Smooth muscle cell (in vitro differentiated cells): ENCODE data around the gene ZNRF1. TPM values are rescaled to one million over a fixed set of nuclear protein-coding genes. Genes with fewer than 3 reads are reported as not detected.

Source experiments
- DNase-seq: peaks from one replicate; lab custom pipeline; 2025; ENCODE audit not compliant: unreplicated experiment; lab: John Stamatoyannopoulos, UW
- H2AFZ ChIP-seq: fragments of 200-600 bp; sonication (generic); 2 replicates; pipeline ENCODE4 v1.6.0; 2016; ENCODE audit warnings: antibody characterized with exemption, low read depth, mild to moderate bottlenecking
- H3F3A ChIP-seq: fragments of 200-600 bp; sonication (generic); 2 replicates; pipeline ENCODE4 v1.6.0; 2017; ENCODE audit warnings: antibody characterized with exemption, low read depth
- H3K27ac ChIP-seq: fragments of 200-600 bp; sonication (generic); 2 replicates; pipeline ENCODE4 v1.5.1; 2016; ENCODE audit warnings: low read depth, mild to moderate bottlenecking
- H3K27me3 ChIP-seq: fragments of 200-600 bp; sonication (generic); 2 replicates; pipeline ENCODE4 v1.6.1; 2016; ENCODE audit warnings: low read depth, mild to moderate bottlenecking
- H3K36me3 ChIP-seq: fragments of 200-600 bp; sonication (generic); 2 replicates; pipeline ENCODE4 v1.5.1; 2016; ENCODE audit warnings: low read depth
- H3K4me1 ChIP-seq: fragments of 200-600 bp; sonication (generic); 2 replicates; pipeline ENCODE4 v1.5.1; 2016; ENCODE audit warnings: low read depth
- H3K4me2 ChIP-seq: fragments of 200-600 bp; sonication (generic); 2 replicates; pipeline ENCODE4 v1.6.0; 2016; ENCODE audit warnings: mild to moderate bottlenecking
- H3K4me3 ChIP-seq: fragments of 200-600 bp; sonication (generic); 2 replicates; pipeline ENCODE4 v1.5.1; 2016; ENCODE audit warnings: mild to moderate bottlenecking
- H3K79me2 ChIP-seq: fragments of 200-600 bp; sonication (generic); 2 replicates; pipeline ENCODE4 v1.6.0; 2016; ENCODE audit warnings: low read depth, mild to moderate bottlenecking
- H3K9ac ChIP-seq: fragments of 200-600 bp; sonication (generic); 2 replicates; pipeline ENCODE4 v1.6.0; 2016; ENCODE audit warnings: low read depth
- H3K9me3 ChIP-seq: fragments of 200-600 bp; sonication (generic); replicated peaks from 2 replicates; pipeline ENCODE4 v1.5.1; 2016; ENCODE audit warnings: low read depth
- H4K20me1 ChIP-seq: fragments of 200-600 bp; sonication (generic); 2 replicates; pipeline ENCODE4 v1.6.0; 2016; ENCODE audit warnings: low read depth
- WGBS: methylation state at CpG from one replicate; pipeline ENCODE4 v1.1.7; 2016; ENCODE audit warnings: low lambda C conversion rate; 5-methylcytosine and 5-hydroxymethylcytosine counted together
- polyA plus RNA-seq: library from polyadenylated mRNA; unstranded; fragments of >200 nt; fragmentation: Nextera tagmentation; extraction: Ambion mirVana; gene quantifications from 2 replicates; pipeline ENCODE4 v1.2.1, GENCODE V29; 2016
- total RNA-seq: library from RNA; depleted of rRNA; stranded (reverse); fragments of >200 nt; gene quantifications from 2 replicates; pipeline ENCODE4 v1.2.3, GENCODE V29; 2014
- TF ChIP-seq, protein P1 (sequence below): fragments of 200-600 bp; sonication (generic); IDR thresholded peaks from 2 replicates; pipeline ENCODE4 v1.5.1; 2017; ENCODE audit warnings: borderline replicate concordance, mild to moderate bottlenecking, antibody characterized with exemption; ENCODE audit not compliant: insufficient read depth, poor library complexity, severe bottlenecking

ZNRF1 gene
- total and polyA plus RNA-seq, 2 experiments from 2014 or later, result 18.2 to 45.4 TPM

DNA sequence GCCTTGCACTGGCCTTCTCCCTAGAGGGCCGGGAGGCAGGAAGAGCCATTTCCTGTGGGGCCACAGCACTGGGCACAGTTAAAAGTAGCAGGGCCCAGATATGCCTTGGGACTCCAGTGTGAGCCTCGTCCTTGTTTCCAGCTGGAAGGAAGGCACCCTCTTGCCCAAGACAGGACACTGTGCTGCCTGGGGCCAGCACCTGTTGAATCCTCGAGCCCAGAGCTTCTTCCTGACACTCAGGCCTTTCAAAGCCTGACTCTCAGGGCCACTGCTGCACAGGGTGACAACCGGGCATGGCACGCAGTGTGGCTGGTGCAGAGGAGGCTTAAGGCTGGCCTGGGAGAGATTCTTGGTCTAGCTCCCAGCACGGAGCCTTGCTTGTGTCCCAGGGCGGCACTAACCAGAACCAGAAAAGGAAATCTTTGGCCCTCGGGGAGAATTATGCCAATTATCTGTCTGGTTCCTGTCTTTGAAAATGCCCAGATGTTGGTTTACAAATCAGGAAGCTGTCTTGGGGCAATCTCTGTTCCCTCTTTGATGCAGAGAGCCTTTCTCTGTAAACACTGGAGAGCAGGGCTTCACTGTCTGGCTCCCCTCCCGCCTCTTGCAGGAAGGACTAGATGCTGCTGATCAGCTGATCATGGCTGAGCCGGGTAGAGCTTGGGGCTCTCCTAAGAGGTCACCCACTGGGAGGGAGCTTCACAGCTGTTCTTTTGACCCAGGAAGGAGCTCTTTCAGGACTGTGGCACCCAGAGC, 106.7 kb downstream of the ZNRF1 start:
- Histone ChIP-seq H3K9ac (no peak overlapping the region), H2AFZ (no peak overlapping the region), H3K4me3 (no peak overlapping the region), H3K4me2 (peak overlapping the region; percentile 36), H3F3A (peaks cover 4% of the 10 kb centered on the region), H3K4me1 (peaks cover 38% of the 10 kb centered on the region), H3K79me2 (no peaks in the 10 kb centered on the region), H3K27me3 (no peaks in the 10 kb centered on the region), H3K27ac (no peak overlapping the region), H3K9me3 (no peaks in the 10 kb centered on the region), H3K36me3 (no peaks in the 10 kb centered on the region), H4K20me1 (peaks cover 19% of the 10 kb centered on the region)
- DNase-seq, result no peak
- TF ChIP-seq, protein P1, sequence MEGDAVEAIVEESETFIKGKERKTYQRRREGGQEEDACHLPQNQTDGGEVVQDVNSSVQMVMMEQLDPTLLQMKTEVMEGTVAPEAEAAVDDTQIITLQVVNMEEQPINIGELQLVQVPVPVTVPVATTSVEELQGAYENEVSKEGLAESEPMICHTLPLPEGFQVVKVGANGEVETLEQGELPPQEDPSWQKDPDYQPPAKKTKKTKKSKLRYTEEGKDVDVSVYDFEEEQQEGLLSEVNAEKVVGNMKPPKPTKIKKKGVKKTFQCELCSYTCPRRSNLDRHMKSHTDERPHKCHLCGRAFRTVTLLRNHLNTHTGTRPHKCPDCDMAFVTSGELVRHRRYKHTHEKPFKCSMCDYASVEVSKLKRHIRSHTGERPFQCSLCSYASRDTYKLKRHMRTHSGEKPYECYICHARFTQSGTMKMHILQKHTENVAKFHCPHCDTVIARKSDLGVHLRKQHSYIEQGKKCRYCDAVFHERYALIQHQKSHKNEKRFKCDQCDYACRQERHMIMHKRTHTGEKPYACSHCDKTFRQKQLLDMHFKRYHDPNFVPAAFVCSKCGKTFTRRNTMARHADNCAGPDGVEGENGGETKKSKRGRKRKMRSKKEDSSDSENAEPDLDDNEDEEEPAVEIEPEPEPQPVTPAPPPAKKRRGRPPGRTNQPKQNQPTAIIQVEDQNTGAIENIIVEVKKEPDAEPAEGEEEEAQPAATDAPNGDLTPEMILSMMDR, result no peak
- WGBS, result 34% methylated on average over 10 of the region's 10 CpGs

DNA sequence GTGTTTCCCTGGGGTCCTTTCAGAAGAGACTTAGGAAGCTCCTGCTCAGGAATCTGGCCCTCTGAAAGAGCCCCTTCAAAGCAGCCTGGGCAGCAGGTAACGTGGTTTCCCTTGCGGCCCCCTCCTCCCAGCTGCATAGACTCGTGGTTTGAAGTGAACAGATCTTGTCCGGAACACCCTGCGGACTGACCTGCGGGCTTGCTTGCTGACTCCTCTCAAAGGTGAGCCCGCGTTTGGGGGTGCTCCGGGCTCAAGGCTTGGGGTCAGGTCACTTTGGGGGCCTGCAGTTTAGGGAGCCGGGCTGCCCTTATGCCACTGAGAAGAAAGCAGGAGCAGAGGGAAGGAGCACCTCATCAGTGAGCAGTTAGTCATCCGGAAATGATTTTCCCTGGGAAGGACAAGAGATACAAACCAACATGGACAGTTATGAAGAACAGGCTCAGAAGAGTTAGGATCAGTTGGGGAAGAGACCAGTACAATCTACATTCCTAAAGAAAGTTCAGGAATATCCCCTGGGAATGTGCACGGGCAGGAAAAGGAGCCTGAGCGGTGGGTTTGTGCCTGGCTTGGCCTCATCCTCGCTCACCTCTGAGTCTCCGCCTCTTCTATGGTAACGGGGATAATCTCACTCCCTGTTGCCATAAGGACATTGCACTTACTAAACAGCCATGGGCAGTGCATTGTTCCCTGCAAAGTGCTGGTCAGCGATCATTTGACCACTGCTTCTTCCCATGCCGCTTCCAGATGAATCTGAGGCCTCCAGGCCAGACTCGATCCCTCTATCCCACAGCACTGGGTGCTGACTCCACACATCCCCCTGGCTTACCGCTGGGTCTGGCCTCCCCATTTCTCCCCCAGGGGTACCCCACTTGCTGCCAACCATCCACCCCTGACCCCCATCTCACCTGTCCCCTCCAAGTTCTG, 107.8 kb downstream of the ZNRF1 start:
- DNase-seq, result no peak
- Histone ChIP-seq H3K9me3 (no peaks in the 10 kb centered on the region), H3K4me2 (peak overlapping the region; percentile 36), H2AFZ (no peak overlapping the region), H3K27ac (no peak overlapping the region), H3K36me3 (no peaks in the 10 kb centered on the region), H4K20me1 (peaks cover 14% of the 10 kb centered on the region), H3K79me2 (no peaks in the 10 kb centered on the region), H3K27me3 (no peaks in the 10 kb centered on the region), H3K4me3 (no peak overlapping the region), H3F3A (peaks cover 7% of the 10 kb centered on the region), H3K4me1 (peaks cover 45% of the 10 kb centered on the region), H3K9ac (no peak overlapping the region)
- 89% methylated on average over 20 of the region's 20 CpGs for WGBS
- TF ChIP-seq, protein P1, result no peak

DNA sequence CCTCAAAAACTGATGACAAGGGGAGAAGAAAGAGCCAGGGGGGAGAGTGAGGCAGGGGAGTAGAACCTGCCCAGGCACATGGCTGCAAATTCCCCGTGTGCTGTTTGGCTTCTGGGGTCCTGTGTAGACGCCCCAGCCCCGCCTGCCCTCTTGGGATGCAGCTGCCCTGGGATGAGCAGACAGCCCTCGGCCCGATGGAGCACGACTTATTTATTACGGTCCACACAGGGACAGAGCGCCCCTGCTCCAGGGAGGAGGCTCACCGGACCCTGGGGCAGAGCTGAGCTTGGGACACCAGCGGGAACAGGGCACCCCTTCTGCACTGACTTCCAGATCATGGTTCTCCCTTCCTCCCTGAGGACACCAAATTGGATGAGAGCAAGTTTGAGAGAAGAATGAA, 108.7 kb downstream of the ZNRF1 start:
- Histone ChIP-seq H3K4me2 (no peak overlapping the region), H3K4me3 (no peak overlapping the region), H4K20me1 (peaks cover 11% of the 10 kb centered on the region), H3K79me2 (no peaks in the 10 kb centered on the region), H2AFZ (no peak overlapping the region), H3K27me3 (no peaks in the 10 kb centered on the region), H3F3A (peaks cover 7% of the 10 kb centered on the region), H3K9ac (no peak overlapping the region), H3K27ac (no peak overlapping the region), H3K36me3 (no peaks in the 10 kb centered on the region), H3K9me3 (no peaks in the 10 kb centered on the region), H3K4me1 (peaks cover 45% of the 10 kb centered on the region)
- no peak for DNase-seq
- 92% methylated on average over 10 of the region's 10 CpGs for WGBS
- TF ChIP-seq, protein P1, result no peak
